Large intestine (tissue), 3 donors: Measurements from ENCODE around the gene DARS1. TPM values are rescaled to one million over a fixed set of nuclear protein-coding genes. Genes with fewer than 3 reads are reported as not detected.

Experiments used
- DNase-seq, 2 donors: peaks; one replicate each; pipeline versions ENCODE4 v3.0.0 to v3.0.0-alpha.2; 2013
- H3K27ac ChIP-seq: one replicate; pipeline ENCODE4 v1.5.1; 2013; ENCODE audit warnings: low read length
- H3K27me3 ChIP-seq: 2 replicates; pipeline ENCODE4 v1.6.1; 2013; ENCODE audit warnings: low read length; ENCODE audit not compliant: control insufficient read depth, insufficient read depth
- H3K36me3 ChIP-seq: 2 replicates; pipeline ENCODE4 v1.6.1; 2013; ENCODE audit warnings: low read length; ENCODE audit not compliant: control insufficient read depth, insufficient read depth
- H3K4me1 ChIP-seq: one replicate; pipeline ENCODE4 v1.6.1; 2013; ENCODE audit warnings: low read length; ENCODE audit not compliant: control insufficient read depth, insufficient read depth
- H3K4me3 ChIP-seq: one replicate; pipeline ENCODE4 v1.5.1; 2013; ENCODE audit warnings: low read length
- H3K9me3 ChIP-seq: one replicate; pipeline ENCODE4 v1.6.1; 2013; ENCODE audit warnings: mild to moderate bottlenecking, low read depth, low read length, moderate library complexity; ENCODE audit not compliant: control insufficient read depth
- WGBS: methylation state at CpG from one replicate; pipeline ENCODE4 v1.1.5; 2013; ENCODE audit warnings: low lambda C conversion rate; ENCODE audit not compliant: insufficient coverage; 5-methylcytosine and 5-hydroxymethylcytosine counted together
- polyA plus RNA-seq: library from polyadenylated mRNA; unstranded; fragments of 120-200 nt; gene quantifications from one replicate; pipeline ENCODE4 v1.2.1, GENCODE V29; 2013

DARS1 gene
- polyA plus RNA-seq, 1 donor = 73.7 TPM

DNA sequence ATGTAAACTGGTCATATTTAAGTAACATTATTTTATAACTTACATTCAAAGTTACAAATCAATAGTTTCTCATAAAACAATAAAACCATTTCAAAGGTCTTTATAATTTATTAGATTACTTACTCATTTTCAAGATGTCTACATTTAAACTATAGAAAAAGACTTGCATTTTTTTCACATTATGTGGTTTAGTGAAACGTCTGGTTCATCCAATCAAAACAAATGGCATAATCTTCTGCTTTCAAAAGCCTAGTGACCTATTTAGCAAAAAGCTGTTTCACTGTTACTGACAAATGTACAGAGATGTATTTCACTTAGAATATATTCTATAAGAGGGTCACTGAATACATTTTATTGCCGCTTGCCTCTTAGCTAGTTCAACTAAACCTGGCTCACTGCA, 59.9 kb downstream of the DARS1 start:
- H3K4me3 ChIP-seq = no peak overlapping the region
- H3K36me3 ChIP-seq = peaks cover 21% of the 10 kb centered on the region
- DNase-seq = no peak
- no peaks in the 10 kb centered on the region for H3K4me1 ChIP-seq
- WGBS = no CpG with 5 or more reads among the region's 2 CpGs
- H3K27me3 ChIP-seq = no peaks in the 10 kb centered on the region
- H3K27ac ChIP-seq = no peak overlapping the region
- no peaks in the 10 kb centered on the region for H3K9me3 ChIP-seq

DNA sequence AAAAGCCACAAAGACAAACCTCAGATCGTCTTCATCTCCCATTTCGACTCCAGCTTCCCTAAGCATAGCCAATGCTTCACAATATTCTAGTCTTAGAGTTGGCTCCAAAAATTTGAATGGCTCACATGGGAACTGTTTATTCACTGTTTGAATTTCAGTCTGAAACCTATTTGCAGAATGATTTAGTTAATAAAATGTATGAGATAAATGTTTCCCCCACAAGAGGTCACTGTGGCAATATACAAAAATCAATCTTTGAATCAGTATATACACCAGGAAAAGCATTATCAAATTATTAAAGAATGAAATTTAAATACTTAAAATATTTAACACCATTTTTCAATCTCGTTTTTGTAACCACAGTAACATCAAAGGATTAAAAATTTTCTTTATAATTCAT, 69.2 kb downstream of the DARS1 start:
- Histone ChIP-seq H3K4me1 (no peaks in the 10 kb centered on the region), H3K4me3 (no peak overlapping the region), H3K27ac (no peak overlapping the region), H3K9me3 (no peaks in the 10 kb centered on the region), H3K36me3 (peaks cover 14% of the 10 kb centered on the region), H3K27me3 (no peaks in the 10 kb centered on the region)
- DNase-seq = peak in 1 of 2 donors; percentile 11
- 62% methylated on average over 1 of the region's 3 CpGs for WGBS

DNA sequence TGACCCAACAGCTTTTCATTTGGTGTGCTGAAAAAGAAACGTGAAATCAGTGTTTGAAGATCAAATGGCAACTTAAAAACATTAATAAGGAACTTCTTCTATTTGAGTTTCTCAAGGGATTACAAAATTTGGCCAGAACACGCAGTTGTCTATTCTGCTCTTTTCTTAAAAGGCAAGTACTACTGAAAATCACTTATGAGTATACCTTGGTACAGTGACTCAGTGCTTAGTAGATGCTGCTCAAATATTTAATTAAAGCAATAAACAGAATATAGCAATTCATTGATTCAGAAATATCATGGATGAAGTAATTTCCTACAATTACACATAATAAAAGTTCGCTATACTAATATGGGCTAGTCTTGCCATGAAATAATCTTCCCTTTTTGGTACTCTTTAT, 70.9 kb downstream of the DARS1 start:
- H3K4me3 ChIP-seq = no peak overlapping the region
- 80% methylated on average over 2 of the region's 3 CpGs for WGBS
- no peaks in the 10 kb centered on the region for H3K27me3 ChIP-seq
- no peak overlapping the region for H3K27ac ChIP-seq
- H3K9me3 ChIP-seq = no peaks in the 10 kb centered on the region
- H3K36me3 ChIP-seq = peaks cover 16% of the 10 kb centered on the region
- H3K4me1 ChIP-seq = no peaks in the 10 kb centered on the region
- no peak for DNase-seq

DNA sequence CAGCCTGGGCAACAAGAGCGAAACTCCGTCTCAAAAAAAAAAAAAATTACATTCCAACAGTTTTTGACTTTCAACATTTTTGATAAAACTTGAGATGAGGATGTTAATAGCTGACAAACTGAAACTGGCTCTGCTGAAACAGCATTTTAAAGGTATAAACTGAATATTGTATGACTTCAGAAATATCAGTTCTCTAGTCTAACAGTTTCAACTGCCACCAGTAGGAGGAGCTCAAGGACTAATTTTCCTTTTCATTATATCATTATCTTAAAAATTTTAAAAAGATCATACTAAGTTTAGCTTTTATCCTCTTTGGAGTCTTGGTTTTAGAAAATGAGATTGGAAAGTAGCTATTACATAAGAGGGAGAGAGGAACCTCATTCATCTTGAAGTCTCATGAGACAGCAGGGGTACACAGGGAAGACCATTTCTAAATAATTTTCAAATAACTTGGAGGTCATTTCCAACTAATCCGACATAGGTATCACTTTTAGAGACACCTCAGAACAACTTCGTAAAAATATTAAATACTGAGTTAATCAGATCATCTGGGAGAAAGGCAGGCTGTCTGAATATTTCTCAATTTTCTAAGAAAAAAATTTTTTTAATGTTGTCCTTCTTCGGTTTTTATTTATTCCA, 71.6 kb downstream of the DARS1 start:
- H3K4me1 ChIP-seq = no peaks in the 10 kb centered on the region
- H3K9me3 ChIP-seq = no peaks in the 10 kb centered on the region
- peak; percentile 12 to 13 for DNase-seq
- 100% methylated on average over 1 of the region's 5 CpGs for WGBS
- no peaks in the 10 kb centered on the region for H3K27me3 ChIP-seq
- H3K27ac ChIP-seq = no peak overlapping the region
- no peak overlapping the region for H3K4me3 ChIP-seq
- H3K36me3 ChIP-seq = peaks cover 16% of the 10 kb centered on the region

DNA sequence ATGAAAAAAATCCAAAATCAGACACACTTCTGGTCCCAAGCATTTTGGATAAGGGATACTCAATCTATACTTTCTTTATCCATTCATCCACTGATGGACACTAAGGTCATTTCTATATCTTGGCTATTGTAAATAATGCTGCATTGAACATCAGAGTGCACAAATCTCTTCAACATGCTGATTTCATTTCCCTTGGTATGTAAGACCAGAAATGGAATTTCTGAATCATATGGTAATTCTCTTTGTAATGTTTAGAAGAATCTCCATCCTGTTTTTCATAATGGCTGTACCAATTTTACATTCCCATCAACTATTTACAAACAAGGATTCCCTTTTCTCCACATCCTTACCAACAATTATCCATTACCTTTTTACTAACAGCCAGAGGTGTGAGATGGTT, 75.5 kb downstream of the DARS1 start:
- no peaks in the 10 kb centered on the region for H3K27me3 ChIP-seq
- H3K36me3 ChIP-seq = peaks cover 20% of the 10 kb centered on the region
- H3K9me3 ChIP-seq = no peaks in the 10 kb centered on the region
- H3K27ac ChIP-seq = no peak overlapping the region
- no peak for DNase-seq
- no peak overlapping the region for H3K4me3 ChIP-seq
- H3K4me1 ChIP-seq = no peaks in the 10 kb centered on the region

DNA sequence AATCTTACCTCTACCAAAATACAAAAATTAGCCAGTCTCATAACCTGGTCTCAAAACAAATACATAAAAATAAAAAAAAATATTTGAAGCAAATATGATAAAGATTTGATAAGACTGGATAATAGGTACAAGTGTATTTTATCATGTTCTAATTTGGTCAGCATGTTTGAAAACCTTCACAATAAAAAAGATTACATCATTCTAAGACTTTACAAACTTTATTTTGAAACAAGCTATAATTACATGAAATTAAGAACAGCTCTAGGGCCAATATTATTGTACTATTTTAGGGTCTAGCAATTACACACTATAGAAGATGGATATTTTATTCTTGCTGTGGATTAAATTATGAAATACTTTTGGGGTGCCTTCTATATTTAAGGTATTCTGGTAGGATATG, 79.7 kb downstream of the DARS1 start:
- peaks cover 17% of the 10 kb centered on the region for H3K36me3 ChIP-seq
- no peak for DNase-seq
- no peak overlapping the region for H3K27ac ChIP-seq
- no peaks in the 10 kb centered on the region for H3K9me3 ChIP-seq
- no peaks in the 10 kb centered on the region for H3K27me3 ChIP-seq
- H3K4me3 ChIP-seq = no peak overlapping the region
- H3K4me1 ChIP-seq = no peaks in the 10 kb centered on the region

DNA sequence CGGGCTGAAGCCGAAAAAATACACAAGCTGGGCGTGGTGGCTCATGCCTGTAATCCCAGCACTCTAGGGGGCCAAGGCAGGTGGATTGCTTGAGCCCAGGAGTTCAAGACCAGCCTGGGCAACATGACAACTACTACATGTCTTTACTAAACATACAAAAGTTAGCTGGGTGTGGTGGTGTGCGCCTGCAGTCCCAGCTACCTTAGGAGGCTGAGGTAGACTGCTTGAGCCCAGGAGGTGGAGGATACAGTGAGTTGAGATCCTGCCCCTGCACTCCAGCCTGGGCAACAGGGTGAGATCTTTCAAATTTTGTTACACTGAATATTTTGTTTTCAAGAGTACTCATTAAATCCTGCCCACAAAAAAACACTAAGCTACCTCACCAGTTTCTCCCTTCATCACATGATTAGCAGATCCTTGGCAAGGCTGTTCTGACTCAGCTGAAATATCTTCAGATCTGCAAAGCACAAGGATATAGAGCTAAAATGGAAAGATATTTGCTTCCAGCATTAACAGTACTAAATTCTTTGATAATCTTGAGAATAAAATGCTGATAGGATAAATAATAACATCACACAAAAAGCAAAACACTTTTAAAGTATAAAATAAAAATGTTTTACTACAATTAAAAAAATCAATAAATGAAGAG, 81.0 kb downstream of the DARS1 start:
- H3K36me3 ChIP-seq = peaks cover 11% of the 10 kb centered on the region
- H3K4me3 ChIP-seq = no peak overlapping the region
- no peaks in the 10 kb centered on the region for H3K4me1 ChIP-seq
- DNase-seq = peak in 1 of 2 donors; percentile 4
- H3K27me3 ChIP-seq = no peaks in the 10 kb centered on the region
- no CpG with 5 or more reads among the region's 4 CpGs for WGBS
- no peak overlapping the region for H3K27ac ChIP-seq
- no peaks in the 10 kb centered on the region for H3K9me3 ChIP-seq

DNA sequence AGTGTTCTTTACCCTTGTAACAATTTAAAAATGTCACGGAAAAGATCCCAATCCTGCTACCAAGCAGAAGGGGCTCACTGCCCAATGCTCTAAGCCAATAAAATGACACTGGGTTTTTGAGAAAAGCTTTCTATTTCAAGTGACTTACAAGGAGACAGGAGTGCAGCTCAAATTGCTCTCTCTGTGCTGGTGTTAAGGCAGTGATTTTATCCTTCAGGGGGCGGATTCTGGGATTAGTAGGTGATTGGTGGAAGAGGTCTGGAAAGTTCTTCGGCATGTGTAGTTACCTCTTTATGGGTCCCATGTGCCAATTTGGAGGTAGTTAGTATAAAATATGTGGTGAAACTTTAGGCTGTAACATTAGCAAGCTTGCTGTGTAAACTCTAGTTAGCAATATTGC, 81.8 kb downstream of the DARS1 start:
- H3K9me3 ChIP-seq = no peaks in the 10 kb centered on the region
- H3K27ac ChIP-seq = no peak overlapping the region
- no peaks in the 10 kb centered on the region for H3K27me3 ChIP-seq
- H3K4me3 ChIP-seq = no peak overlapping the region
- no peak for DNase-seq
- peaks cover 10% of the 10 kb centered on the region for H3K36me3 ChIP-seq
- 67% methylated on average over 2 of the region's 3 CpGs for WGBS
- H3K4me1 ChIP-seq = no peaks in the 10 kb centered on the region

DNA sequence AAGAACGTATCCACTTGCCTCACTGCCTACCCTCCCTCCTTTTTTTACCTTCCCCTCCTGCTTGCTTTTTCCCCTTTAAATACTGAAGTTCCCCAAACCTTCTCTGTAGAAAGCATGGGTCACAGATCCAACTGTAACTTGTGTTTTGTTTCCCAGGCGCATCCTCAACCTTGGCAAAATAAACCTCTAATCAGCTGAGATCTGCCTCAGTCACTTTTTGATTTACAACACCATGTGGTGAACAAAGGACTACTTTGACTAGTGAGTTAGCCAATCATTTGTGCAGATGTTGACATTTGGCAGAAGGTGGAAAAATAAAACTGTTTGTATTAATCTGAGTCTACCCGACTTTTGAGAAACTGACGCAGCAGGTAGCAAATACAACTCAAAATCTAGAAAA, 85.9 kb downstream of the DARS1 start:
- Histone ChIP-seq H3K27ac (no peak overlapping the region), H3K36me3 (no peaks in the 10 kb centered on the region), H3K9me3 (no peaks in the 10 kb centered on the region), H3K4me1 (no peaks in the 10 kb centered on the region), H3K27me3 (no peaks in the 10 kb centered on the region), H3K4me3 (no peak overlapping the region)
- DNase-seq = no peak
- 100% methylated on average over 1 of the region's 4 CpGs for WGBS

DNA sequence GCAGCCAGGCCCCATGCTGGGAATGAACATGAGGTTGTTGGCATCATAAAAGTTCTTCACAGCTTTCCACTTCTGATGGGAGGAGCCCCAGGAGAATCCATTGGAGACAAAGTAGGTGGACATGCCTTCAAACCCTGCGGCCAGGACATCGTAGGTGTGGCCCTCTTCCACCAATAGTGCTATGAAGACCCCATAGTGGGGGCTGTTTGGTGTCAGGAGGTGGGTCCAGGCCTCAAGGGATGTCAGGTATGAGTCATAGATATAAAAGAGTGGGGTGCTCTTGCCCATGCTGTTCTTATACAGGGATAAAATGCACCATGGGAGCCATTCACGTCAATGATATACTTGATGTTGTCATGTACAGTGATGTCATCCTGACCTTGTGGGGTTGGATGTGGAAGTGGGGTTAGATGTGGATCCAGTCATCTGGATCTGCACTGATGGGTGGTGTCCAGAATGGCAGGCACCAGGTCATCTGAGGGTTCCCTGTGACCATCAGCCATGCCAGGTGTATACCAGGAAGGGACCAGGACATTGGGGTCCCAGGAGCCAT, 87.1 kb downstream of the DARS1 start:
- Histone ChIP-seq H3K4me3 (no peak overlapping the region), H3K27ac (no peak overlapping the region), H3K36me3 (no peaks in the 10 kb centered on the region), H3K4me1 (no peaks in the 10 kb centered on the region), H3K9me3 (no peaks in the 10 kb centered on the region), H3K27me3 (no peaks in the 10 kb centered on the region)
- DNase-seq = no peak
- WGBS = no CpG with 5 or more reads among the region's 3 CpGs

DNA sequence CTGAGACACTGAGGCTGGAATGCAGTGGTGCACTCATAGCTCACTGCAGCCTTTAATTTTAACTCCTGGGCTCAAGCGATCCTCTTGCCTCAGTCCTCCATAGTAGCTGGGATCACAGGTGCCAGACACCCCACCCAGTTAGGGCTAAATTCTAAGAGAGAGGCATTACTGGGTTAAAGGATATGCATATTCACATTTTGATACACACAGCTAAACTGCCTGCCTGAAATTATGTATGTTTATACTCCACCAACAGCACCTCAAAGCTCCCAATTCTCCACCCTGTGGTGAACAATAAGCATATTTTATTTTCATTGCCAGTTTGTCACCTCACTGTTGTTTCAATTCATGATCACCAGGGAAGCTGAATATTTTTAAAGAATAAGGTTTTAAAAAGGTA, 90.5 kb downstream of the DARS1 start:
- Histone ChIP-seq H3K4me1 (no peaks in the 10 kb centered on the region), H3K36me3 (no peaks in the 10 kb centered on the region), H3K27me3 (no peaks in the 10 kb centered on the region), H3K9me3 (no peaks in the 10 kb centered on the region), H3K4me3 (no peak overlapping the region), H3K27ac (no peak overlapping the region)
- WGBS = no CpG with 5 or more reads among the region's 1 CpG
- no peak for DNase-seq
